Prostate gland (tissue), 2 donors: ENCODE results near the gene RANGAP1.

Experiments used
- CTCF ChIP-seq, 4 experiments: fragments of 200-600 bp in 2 of 4; fragments of 450-650 bp in 2 of 4; sonication (generic) in 2 of 4; IDR thresholded peaks; 1 replicate in 3 of 4; 2 replicates in 1 of 4; pipeline ENCODE4 v1.5.1; 2016 to 2019; ENCODE audit warnings: antibody characterized with exemption in 4 of 4, mild to moderate bottlenecking in 2 of 4, moderate library complexity in 2 of 4
- POLR2A ChIP-seq: fragments of 450-650 bp; IDR thresholded peaks from one replicate; pipeline ENCODE4 v1.6.1; 2016; ENCODE audit warnings: antibody characterized with exemption, mild to moderate bottlenecking

- no peak for TF ChIP-seq CTCF (IDR thresholded peaks at IDR 0.05)
- TF ChIP-seq POLR2A: no peak
Measured at GRCh38 chr22:41308544-41308947, 22.6 kb upstream of the RANGAP1 start.
